Adrenal gland (tissue), 5 donors: Measurements from ENCODE around the gene FKBP2.

ENCODE experiments used
- POLR2A ChIP-seq, 2 donors: fragments of 450-650 bp; IDR thresholded peaks; one replicate each; pipeline ENCODE4 v1.6.1; 2017; ENCODE audit warnings: antibody characterized with exemption in 2 of 2, mild to moderate bottlenecking in 2 of 2, moderate library complexity in 1 of 2
- TF ChIP-seq, protein P1 (sequence below), 6 experiments: fragments of 450-650 bp in 4 of 6; fragments of 200-600 bp in 2 of 6; sonication (generic) in 1 of 6; IDR thresholded peaks; 1 replicate in 5 of 6; 2 replicates in 1 of 6; pipeline versions ENCODE4 v1.5.1 to v1.8.0; 2016 to 2021; ENCODE audit warnings: antibody characterized with exemption in 6 of 6, mild to moderate bottlenecking in 2 of 6, moderate library complexity in 1 of 6
- donor health status: DM: no; HTN: no; CAD: no.

DNA sequence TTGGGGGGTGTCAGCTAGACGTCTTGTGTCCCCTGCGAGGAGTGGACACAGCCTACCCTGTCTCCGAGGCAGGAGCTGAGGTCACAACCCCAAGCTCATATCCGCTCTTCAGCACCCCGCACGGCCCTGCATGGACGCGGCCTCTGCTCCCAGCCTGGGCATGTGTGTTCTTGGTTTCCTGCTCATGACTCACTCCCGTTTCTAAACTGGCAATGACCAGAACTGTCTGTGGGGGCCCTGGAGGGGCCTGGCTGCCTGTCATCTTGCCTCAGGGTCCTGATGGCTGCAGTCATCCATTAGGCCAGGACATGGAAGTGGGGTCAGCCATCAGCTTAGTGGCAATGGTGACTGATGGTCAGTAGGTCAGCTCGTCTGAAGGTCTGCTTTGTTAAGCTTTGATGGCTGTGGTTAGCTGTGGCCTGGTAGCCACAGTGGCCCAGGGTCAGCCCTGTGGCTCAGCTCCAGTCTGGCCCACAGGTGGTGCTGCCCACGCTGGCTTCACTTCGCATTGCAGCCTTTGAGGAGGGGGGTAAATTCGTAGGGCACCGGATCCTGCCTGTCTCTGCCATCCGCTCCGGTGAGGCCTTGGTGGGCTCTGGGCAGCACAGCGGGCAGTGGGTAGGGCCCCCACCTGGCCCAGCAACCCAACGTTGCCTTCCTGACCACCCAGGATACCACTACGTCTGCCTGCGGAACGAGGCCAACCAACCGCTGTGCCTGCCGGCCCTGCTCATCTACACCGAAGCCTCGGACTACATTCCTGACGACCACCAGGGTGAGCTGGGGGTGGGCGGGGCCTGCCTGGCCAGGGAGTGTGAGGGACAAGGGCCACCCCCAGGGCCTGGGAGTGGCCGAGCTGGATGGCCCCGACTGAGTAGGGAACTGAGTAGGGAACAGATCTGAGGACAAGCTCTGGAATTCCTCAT lies 22.4 kb downstream of the FKBP2 start:
- TF ChIP-seq, protein P1, sequence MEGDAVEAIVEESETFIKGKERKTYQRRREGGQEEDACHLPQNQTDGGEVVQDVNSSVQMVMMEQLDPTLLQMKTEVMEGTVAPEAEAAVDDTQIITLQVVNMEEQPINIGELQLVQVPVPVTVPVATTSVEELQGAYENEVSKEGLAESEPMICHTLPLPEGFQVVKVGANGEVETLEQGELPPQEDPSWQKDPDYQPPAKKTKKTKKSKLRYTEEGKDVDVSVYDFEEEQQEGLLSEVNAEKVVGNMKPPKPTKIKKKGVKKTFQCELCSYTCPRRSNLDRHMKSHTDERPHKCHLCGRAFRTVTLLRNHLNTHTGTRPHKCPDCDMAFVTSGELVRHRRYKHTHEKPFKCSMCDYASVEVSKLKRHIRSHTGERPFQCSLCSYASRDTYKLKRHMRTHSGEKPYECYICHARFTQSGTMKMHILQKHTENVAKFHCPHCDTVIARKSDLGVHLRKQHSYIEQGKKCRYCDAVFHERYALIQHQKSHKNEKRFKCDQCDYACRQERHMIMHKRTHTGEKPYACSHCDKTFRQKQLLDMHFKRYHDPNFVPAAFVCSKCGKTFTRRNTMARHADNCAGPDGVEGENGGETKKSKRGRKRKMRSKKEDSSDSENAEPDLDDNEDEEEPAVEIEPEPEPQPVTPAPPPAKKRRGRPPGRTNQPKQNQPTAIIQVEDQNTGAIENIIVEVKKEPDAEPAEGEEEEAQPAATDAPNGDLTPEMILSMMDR (IDR thresholded peaks at IDR 0.05) = no peak
- no peak for TF ChIP-seq POLR2A (IDR thresholded peaks at IDR 0.05)
